Esophagus muscularis mucosa (tissue), 3 donors: ENCODE data around the gene ANO10.

Experiments used
- CTCF ChIP-seq, 3 experiments: fragments of 200-600 bp in 2 of 3; fragments of 450-650 bp in 1 of 3; sonication (generic) in 2 of 3; IDR thresholded peaks; one replicate each; pipeline ENCODE4 v1.5.1; 2017 to 2019; ENCODE audit warnings: antibody characterized with exemption in 3 of 3, mild to moderate bottlenecking in 2 of 3, moderate library complexity in 1 of 3
- POLR2AphosphoS5 ChIP-seq, 2 donors: sonication (generic); formaldehyde crosslinking; IDR thresholded peaks; one replicate each; pipeline ENCODE4 v1.6.1; 2017; ENCODE audit warnings: antibody characterized with exemption in 2 of 2

GRCh38 chr3:43346978-43347749 lies 274.6 kb downstream of the ANO10 start:
- TF ChIP-seq CTCF (IDR thresholded peaks at IDR 0.05) = no peak
- no peak for TF ChIP-seq POLR2AphosphoS5 (IDR thresholded peaks at IDR 0.05)
